Inferior parietal cortex (tissue), 1 donor: Measurements from ENCODE around the gene CISH.

ENCODE experiments used
- DNase-seq: peaks from one replicate; pipeline ENCODE4 v3.0.0-alpha.2; 2016; ENCODE audit errors: extremely low spot score

Gene CISH

DNA sequence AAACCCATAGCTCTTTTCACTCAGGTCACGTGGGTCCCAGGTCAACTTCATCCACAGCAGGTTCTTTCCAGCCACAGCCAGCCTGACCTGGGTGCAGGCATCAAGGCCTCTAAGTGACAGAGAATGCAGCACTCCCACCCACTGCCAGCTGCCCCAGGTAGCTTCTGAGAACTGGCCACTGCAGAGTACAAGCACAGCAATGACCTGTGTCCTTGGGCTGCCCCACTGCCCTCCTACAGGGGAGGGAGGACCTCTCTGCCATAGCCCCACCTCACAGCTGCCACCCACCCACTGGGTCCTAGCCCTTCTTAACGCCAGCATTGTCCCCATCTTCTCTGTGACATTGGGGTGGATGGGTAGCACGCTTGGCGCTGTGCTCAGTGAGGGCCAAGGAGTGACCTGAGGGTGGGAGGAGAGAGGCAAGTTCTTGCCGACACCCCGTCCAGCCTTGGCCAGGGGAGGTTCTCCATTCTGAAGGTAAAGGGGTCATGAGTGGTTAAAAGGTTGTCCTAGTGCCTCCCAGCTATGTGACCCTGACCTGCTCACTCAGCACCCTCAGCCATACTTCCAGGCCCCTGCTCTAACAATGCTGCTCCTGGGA is 12.4 kb downstream of the CISH start:
- no peak for DNase-seq

DNA sequence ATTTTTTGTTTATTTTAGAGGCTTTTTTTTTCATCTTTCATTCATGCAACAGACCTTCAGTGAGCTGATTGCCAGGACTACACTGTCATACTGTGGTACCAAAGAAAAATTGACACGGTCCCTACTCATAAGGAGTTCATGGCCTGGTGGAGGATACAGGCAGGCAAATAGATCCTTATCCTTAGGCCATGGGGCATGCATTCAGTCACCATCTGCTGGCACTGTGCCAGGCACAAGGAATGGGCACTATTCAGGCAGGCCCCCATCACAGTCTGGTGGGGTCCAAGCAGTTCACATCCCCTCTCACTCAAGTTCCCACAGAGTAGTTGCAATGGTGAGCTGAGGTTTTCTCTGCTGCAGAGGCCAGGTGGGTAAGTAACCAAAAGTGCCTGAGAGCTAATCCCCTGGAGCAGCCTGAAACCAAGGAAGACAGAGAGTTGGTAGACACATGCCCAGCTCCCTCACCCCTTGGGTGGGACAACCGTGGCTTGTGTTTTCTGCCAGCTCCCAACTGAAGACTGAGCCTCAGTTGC is 17.3 kb downstream of the CISH start:
- DNase-seq, result no peak

DNA sequence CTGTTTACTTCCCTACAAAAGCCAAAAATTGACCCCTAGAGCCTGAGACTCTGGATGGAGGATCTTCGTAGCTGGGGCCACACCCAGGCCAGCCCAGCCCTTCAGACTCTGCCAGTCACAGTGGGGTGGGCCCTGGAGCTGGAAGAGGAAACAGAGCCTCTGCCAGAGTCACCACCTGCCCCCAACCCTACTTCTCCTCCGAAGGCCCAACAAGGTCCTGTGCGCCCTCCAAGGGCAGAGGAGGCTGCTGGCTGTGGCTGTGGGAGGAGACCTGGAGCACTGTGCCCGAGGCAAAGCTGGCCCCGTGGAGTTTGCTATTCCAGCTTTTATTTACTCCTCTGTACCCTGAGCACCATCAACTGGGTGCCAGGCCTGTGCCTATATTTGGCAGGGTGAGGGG is 19.0 kb downstream of the CISH start:
- no peak for DNase-seq

DNA sequence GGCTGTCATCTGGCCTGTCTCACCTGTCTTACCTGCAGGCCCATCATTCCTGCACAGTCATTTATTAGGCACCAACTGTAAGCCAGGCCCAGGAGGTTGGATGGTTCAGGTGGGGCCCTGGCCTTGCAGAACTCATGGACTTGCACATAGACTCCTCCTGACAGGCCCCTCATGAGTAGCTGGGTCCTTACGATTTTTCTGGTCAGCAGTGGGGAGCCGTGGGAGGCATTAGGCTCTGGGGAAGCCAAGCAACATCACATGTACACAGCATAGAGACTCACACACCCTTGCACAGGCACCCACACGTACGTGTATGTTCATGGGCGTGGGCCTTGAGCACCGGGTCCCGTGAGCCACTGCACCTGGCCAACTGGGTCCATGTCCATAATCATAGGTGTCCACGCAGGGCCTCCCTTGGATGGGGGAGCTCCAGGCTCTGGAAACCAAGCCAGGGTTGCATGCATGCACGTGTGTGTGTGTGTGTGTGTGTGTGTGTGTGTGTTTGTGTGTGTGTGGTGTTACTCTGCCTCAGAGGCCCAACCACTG is 20.3 kb downstream of the CISH start:
- DNase-seq, result no peak

DNA sequence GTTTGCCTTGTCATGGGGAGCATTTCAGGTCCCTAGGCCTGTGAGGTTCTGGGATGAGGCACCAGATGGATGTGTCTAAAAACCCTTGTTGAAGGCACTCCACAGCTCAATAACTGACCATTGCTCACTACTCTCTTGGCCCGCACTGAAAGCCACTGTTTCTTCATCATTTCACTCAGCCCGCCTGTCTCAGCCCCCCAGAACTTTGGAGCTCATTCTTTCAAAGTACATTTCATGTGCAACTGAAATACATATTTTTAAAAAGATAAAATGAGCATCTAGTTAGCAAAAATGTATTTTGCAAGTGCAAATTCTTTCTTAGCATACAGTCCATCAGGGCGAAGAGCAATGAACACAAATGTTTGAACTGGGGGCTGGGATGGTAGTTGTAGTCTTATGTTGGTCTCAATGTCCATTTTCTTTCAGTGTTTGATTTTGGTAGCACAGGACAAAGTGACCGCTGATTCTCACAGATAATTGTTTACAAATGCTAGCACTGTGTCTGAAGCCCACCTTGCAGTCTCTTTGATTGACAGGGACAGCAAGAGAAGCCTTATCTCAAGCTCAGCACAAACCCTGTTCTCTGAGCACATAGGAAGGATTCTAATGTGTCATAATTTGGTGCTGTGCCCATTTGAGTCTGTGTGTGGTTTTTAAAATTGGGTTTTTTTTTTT is 22.7 kb downstream of the CISH start:
- DNase-seq, result no peak

DNA sequence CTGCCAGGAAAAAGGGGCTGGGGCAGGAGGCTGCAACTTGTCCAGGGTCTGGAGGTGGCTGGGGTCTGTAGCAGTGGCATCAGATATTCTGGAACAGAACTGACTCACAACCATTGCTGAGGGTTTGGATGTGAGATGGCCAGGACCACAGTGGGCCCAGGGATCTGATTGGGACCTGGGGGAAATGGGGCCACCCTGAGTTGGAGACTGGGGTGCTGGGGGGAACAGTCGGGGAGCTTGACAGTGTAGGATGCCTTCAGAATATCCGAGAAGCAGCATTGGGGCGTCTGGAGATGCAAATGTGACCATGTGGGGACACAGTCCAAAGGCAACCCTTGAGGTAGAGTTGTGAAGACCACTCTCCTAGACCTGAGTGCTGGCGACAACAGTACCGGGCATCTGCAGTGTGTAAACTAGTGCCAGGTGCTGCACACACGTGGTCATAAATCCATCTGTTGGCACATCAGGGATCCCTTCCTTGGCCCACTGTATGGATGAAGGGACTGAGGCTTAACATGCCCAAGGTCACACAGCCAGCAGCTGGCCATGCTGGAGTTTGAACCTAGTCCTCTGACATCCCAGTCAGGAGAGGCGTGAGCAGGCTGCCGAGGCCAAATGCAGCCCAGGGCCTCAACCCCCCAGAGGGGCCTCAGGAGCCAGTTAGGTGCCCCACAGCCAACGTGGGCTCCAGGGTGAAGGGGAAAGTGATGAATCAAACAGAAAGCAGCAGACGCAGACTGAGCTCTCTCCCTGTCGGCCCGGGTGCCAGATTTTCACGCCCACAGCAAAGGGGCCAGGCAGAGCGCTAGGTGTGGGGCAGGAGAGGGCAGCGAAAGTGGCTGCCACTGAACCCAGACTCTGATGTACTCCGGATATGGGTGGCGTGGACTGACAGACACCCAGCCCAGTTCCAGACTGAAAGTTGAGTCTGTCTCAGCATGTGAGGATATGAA is 23.5 kb downstream of the CISH start:
- no peak for DNase-seq

DNA sequence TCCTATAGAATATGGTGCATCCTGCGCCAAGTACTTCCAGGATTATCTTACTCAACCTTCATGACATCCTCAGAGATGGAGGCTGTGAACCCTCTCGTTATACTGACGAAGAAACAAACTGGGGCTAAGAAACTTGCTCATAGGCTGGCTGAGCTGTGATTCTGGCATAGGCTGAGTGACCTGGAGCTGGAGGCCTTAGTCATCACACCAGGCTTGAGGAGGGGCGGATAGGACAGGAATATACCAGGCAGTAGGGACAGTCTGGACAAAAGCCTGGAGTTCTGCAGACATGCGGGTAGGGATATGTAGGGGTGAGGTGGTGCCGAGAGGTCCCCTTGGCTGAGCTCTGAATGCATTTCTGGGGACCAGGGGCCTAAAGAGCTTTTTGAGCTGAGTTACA is 24.2 kb downstream of the CISH start:
- DNase-seq, result no peak

DNA sequence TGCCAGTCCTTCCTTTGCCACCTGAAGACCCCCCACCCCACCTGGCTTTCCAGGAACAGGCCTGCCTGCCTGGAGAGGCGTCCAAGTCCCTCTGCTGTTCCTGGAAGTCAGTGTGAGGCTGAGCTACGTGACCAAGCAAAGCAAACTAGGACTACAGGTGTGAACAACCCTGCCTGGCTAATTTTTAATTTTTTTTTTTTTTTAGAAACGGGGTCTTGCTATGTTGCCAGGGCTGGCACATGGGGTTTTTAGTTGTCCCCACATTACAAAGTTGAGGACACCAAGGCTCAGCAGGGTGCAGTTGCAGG is 24.9 kb downstream of the CISH start:
- no peak for DNase-seq

DNA sequence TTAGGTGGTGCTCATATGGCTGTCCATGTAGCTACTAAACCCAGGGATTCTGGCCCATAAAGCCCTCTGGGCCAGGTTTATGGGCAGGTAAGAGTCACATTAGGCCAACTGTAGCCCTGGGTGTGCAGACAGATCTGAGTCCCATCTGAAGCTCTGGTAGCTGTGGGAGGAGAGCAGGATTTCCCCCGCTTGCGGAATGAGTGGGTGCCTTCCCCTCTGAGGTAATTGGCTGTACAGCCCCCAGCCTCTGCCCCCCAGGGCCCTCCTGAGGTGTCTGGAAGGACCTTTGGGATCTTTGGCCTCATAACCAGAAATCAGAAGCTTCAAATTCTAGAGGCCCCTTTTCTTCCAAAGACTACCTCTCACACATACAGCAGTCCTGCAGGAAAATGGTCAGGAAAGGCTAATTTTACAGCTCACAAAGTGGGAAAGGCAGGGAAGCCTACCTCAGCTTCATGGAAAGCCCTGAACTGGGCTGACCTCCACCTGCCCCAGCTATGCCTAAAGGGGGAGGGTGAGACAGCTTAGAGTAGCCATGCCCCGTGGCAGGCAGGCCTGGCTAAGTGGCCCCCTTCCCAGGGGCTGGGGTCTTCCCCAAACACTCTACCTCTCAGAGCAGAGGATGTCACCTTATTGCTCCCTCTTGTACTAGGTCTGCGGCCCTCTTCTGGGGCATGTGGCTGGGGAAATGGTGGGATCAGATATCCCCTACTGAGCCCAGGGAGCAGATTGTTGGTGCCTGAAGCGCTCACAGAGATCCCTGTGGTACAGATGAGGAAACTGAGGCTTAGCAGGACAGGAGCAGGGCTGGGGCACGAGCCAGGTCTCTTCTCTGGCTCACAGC is 25.4 kb downstream of the CISH start:
- DNase-seq, result no peak

DNA sequence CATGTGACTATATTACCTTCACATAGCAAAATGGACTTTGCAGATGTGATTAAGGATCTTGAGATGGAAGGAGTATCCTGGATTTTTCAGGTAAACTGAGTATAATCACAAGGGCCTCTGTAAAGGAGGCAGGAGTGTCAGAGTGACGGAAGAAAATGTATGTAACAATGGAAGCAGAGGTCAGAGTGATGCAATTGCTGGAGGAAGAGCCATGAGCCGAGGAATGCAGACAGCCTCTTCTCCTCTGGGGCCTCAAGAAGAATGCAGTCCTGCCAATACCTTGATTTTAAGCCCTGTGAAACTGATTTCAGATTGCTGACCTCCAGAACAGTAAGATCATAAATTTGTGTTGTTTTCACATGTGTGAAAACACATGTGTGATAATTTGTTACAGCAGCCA is 27.2 kb downstream of the CISH start:
- DNase-seq, result no peak

DNA sequence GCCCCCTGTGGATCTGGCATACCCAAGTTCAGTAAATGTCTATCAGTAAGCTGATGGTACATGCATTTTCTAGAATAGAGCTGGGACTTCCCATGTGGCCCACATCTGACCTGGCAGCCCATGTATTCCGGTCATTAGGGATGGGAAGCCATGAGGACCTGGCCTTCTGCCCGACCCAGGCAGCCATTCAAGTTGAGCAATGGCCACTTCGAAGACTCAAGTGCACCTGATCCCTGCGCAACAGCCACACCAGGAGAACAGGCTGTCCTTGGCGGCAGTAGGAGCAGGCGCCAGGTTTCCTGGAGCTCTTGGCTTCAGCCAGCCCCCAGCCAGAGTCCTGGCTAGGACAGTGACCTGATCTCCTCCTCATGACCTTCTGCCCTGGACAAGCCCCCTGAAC is 27.7 kb downstream of the CISH start:
- no peak for DNase-seq

DNA sequence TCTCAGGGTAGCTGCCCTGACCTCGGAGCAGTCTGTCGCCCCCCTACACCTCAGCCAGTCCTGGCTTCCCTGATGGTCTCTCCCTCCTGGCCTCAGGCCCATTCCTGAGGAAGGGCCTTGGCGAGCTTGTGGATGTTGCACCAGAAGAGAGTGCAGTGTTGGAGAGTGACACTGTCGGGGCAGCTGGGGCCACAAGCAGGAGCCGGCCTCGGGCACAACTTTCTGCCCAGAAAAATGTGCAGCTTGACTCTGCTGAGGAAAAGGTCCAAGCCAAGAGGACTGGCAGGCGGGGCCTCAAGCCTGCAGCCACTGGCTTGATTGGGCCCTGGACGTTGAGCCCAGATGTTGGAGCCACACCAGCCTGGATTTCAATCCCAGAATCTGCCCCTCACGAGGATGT is 29.5 kb downstream of the CISH start:
- DNase-seq, result no peak

DNA sequence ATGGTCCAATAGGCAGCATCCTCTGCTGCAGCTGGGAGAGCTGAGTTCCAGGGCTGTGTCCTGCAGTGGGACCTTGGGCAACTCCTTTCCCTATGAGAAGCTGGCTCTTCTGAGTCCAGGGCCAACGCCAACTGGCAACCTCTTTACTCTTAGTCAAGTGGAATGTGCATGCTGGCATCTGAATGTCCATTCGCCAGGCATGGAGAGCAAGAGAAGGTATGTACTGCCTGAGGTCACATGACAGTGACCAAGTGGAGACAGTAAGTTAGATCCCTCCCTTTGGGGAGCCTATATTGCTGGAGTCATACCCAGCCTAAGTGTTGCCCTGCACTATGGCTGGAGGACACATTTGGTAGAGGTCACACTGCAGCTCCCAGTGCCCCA is 30.1 kb downstream of the CISH start:
- DNase-seq, result no peak

DNA sequence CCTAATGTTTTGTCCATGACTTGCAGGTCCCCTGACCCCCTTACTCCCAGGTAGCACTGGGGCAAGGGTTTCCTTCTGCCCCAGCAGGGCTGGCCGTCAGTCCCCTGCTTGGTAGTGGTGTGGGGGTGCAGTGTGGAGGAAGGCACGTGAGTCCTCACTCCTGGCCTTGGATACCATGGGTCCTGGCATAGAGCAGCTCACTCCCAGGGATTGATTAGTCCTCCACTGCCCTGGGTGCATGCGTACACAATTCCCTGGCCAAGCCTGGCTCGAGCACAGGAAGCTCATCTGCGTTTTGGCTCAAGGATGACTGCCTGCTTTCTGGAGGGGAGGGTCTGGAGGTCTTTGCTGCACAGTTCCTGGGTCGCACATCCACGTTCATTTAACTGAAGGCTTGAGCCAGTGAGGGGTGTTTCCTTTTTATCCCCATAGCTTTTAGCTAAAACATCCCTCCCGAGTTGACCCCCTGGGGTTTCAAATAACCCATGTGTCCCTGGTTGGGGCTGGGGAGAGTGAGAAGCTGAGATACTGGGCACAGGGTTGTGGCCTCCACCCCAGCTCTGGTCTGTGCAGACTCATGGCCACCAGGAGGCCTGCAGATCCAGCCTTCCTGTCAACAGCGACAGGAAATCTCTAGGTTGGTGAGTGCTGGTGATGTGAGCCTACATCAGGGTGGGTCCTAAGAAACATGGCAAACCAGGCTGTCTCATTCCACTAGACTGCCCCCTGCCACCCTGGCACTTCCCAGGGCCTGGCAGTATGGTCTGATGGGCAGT is 30.7 kb downstream of the CISH start:
- no peak for DNase-seq

DNA sequence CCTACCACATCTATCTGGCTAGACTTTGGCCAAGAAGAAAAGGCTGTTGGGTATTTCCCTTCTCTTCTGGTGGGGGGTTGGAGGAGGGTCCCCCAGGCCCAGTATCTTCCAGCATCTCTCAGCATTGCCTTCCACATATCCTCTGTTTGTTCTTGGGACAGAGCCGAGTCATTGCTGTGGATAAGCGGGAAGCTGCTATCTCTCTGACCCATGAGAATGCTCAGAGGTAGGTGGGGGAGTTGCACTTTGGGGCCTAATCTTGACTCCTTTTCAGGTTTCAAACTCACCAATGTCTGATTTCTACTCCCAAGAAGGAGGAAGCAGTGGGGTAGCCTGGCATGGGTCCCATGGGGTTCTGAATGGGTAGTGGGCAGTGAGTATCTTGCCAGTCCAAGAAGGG is 34.2 kb downstream of the CISH start:
- no peak for DNase-seq

DNA sequence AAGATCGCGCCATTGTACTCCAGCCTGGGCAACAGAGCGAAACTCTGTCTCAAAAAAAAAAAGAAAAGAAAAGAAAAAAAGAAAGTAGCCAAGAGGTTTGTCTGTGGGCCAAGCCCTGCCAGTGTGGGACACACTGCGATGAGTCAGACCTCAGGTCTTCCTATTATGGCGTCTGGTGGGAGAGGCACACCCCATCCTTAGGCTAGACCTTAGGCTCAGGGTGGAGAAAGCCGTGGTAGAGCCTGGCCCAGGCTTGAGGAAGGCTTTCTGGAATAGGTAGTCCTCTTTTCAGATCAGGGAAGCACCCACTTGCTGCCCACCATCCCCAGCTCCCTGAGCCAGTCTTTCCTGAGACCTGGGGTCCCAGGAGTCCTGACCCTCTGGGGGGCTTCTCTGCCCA is 36.2 kb downstream of the CISH start:
- DNase-seq, result no peak

DNA sequence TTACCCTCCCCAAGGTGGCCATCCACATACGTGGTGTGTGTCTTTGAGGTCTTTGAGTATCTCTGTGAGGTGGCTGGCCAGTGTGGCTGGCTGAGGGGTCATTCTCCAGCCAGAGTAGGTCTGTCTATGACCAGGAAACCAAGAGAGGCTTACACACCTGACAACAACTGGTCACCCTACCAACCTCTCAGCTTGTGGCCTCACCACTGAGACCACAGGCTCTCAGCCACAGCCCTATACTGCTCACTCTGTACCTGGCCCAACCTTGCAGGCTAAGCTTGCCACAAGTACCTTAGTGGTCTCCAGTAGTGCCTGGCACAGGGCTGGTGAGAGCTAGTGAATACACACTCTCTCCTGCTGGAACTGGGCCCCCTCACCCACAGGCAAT is 37.1 kb downstream of the CISH start:
- no peak for DNase-seq

DNA sequence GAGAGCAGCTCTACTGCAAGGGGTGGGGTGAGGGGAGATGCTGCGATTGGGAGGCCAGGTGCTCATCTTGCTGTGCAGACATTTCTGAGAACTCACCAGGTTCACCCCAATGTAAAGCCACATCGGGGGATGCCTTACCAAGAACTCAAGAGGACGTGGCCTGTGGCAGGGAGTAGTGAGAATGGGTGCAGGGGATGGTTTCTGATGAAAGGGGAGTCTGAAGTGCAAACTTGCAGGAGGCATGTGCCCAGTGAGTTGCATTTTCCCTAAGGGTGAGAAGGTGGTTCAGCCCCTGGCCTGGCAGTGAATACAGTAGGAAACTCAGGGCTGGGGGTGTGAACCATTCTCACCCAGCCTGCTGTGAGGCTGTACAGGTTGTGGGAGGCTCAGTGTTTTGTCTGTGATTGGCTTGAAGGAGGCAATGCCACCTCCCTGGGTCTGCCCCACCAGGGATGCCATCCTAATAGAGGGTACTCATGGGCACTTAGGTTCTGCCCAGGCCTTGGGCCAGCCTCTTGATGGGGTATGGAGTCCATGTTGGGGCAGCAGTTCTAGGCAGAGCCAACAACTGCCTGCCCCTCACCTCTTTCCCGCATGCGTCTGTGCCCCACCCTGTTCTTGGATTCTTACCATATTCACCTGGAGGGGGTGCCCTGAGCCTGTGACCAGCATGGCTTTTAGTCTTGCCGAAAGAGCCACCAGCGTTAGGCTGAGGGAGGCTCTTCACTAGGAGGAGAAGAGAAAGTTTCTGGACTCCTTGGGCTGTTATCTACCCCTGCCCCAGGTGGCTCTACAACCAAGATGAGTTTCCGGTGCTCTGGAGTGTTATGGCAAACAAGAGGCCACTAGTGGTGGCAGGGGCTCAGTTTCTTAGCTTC is 37.8 kb downstream of the CISH start:
- no peak for DNase-seq

DNA sequence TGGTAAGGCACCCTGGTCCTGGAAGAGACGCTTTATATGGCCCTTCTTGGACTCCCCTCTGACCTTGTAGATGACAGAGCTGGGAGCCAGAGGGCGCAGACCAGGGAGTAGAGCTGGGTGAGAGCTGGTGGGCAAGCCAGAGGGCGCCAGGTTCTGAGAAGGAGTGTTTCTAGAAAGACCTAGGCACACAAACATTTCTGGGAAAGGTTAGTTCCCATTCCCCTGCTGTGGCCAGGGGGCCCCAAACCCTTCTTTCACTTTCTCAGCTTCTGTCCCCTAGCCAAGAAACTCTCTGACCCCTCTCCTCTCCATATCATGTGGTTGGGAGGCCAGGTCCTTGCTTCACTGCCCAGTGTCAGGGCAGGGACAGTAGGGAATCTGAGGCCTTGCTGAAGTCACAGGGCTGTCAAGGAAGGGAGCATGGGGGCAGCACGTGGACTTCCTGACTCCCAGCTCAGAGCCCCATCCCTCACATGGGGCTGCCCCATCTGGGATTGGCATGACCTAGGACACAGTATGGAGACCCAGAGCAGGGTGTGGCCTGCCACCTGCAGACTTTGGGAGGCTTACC is 38.7 kb downstream of the CISH start:
- DNase-seq, result no peak

DNA sequence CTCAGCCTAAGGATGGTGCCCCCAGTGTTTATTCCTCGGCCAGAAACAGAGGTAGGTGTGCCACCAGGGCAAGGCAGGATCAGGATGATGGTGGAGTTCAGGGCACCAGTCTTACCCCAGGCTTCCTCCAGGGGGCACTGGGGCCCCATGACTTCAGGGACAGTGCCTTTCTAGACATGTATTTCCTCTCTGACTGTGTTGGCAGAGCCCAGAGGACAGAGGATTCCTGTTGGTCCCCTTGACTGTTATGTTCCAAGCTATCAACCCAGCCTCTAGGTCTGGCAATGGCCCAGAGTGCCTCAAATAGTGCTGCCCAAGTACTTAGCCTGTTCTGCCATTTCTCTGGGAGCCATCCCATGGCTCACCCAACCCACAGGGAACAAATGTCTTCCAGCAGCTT is 39.4 kb downstream of the CISH start:
- peak; percentile 73 for DNase-seq
